Transverse colon (tissue), 4 donors: ENCODE measurements around the gene TCP11.

ENCODE experiments used
- POLR2A ChIP-seq: fragments of 450-650 bp; IDR thresholded peaks from one replicate; pipeline ENCODE4 v1.6.1; 2016; ENCODE audit warnings: antibody characterized with exemption, mild to moderate bottlenecking, moderate library complexity
- POLR2AphosphoS5 ChIP-seq, 3 donors: sonication (generic); formaldehyde crosslinking; IDR thresholded peaks; one replicate each; pipeline ENCODE4 v1.6.1; 2016; ENCODE audit warnings: antibody characterized with exemption in 3 of 3
- TF ChIP-seq, protein P1 (sequence below), 5 experiments: fragments of 200-600 bp in 3 of 5; fragments of 450-650 bp in 2 of 5; sonication (generic) in 3 of 5; IDR thresholded peaks; 1 replicate in 2 of 5; 2 replicates in 3 of 5; pipeline ENCODE4 v1.5.1; 2016 to 2017; ENCODE audit warnings: antibody characterized with exemption in 5 of 5, inconsistent platforms in 3 of 5, mild to moderate bottlenecking in 2 of 5, moderate library complexity in 1 of 5

DNA sequence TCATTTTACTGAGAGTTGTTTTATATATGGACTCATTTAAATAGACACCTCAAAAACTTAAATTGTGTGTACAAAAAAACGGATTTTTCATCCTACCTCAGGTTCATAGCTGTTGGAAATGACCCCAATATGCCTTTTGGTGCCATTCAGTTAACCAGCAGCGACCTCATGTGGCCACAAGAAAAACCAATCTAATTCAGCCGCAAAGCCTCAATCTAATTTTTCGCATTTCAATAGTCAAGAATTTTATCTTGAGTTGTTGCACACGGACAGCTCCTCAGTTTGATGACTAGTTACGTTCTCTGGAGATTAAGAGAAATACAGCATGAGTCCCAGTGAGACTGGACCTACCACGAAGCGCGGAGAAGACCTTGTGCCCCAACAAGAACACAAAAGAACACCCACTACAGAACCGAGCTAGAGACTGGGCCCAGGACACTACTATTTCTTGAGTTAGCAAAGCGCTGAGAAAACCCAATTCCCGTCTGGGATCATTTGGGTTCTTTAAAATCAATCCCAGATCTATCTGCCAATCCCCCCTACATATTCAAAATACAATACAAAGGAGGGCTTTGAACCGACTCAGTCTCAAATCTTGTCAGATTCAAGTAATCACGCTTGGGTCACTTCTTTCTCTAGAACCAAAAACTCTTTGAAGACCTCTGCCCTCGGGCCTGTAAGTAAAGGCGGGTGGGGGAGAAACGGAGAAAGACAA is 1.1 kb downstream of the TCP11 start:
- TF ChIP-seq POLR2A (no peak), POLR2AphosphoS5 (IDR thresholded peaks at IDR 0.05) (no peak)
- TF ChIP-seq, protein P1, sequence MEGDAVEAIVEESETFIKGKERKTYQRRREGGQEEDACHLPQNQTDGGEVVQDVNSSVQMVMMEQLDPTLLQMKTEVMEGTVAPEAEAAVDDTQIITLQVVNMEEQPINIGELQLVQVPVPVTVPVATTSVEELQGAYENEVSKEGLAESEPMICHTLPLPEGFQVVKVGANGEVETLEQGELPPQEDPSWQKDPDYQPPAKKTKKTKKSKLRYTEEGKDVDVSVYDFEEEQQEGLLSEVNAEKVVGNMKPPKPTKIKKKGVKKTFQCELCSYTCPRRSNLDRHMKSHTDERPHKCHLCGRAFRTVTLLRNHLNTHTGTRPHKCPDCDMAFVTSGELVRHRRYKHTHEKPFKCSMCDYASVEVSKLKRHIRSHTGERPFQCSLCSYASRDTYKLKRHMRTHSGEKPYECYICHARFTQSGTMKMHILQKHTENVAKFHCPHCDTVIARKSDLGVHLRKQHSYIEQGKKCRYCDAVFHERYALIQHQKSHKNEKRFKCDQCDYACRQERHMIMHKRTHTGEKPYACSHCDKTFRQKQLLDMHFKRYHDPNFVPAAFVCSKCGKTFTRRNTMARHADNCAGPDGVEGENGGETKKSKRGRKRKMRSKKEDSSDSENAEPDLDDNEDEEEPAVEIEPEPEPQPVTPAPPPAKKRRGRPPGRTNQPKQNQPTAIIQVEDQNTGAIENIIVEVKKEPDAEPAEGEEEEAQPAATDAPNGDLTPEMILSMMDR (IDR thresholded peaks at IDR 0.05): peak; percentile 80 to 91 (median 84)
